ENCODE results near the gene ZNF280B. TPM values are rescaled to one million over a fixed set of nuclear protein-coding genes. Genes with fewer than 3 reads are reported as not detected.

Gene ZNF280B
- polyA plus RNA-seq, 3 donors = 0.04 TPM; not detected in 2

DNA sequence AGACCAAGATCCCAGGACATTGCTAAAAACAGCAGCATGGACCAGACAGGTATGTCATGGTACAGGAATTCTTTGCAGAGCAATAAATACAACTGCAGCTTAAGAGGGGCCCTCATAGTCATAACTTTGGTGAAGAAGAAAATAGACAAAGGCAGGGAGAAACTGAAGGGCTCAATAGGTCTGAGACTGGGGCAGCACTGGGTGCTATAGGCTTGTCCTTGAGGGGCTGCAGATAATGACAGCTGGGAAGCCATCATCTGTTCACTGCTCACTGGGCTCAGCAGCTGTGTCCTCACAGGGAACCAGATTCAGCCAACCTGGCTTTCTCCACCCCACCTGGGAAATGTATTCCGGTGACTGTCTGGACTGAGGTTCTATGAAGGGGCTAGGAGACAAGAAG lies 68.4 kb downstream of the ZNF280B start:
- Histone ChIP-seq H3K9ac (ENCODE audit: insufficient read depth, low read length, poor library complexity, severe bottlenecking) (no peak overlapping the region), H3K36me3 (replicated peaks in 1 of 2; ENCODE audit: control insufficient read depth in 1 of 2, insufficient read depth in 2 of 2, low read length in 2 of 2) (no peaks in the 10 kb centered on the region), H3K9me3 (replicated peaks in 1 of 2; ENCODE audit: control insufficient read depth in 1 of 2, insufficient read depth in 1 of 2, low read length in 2 of 2) (peaks cover 0 to 2% of the 10 kb centered on the region in 2 donors), H3K4me1 (ENCODE audit: control insufficient read depth in 1 of 2, insufficient read depth in 2 of 2, low read length in 2 of 2) (no peaks in the 10 kb centered on the region), H3K4me3 (replicated peaks in 1 of 3; ENCODE audit: low read depth in 2 of 3, low read length in 3 of 3) (no peak overlapping the region), H2AFZ (ENCODE audit: insufficient read depth, low read depth, low read length, poor library complexity, severe bottlenecking) (no peak overlapping the region), H3K27me3 (ENCODE audit: control insufficient read depth in 2 of 2, insufficient read depth in 2 of 2, low read length in 2 of 2) (no peaks in the 10 kb centered on the region), H3K79me2 (ENCODE audit: insufficient read depth, low read length) (no peaks in the 10 kb centered on the region), H4K20me1 (ENCODE audit: insufficient read depth, low read length) (no peaks in the 10 kb centered on the region), H3K4me2 (replicated peaks; ENCODE audit: extremely low read depth, low read length, poor library complexity, severe bottlenecking) (no peak overlapping the region), H3K27ac (ENCODE audit: low read depth in 1 of 2, low read length in 2 of 2) (no peak overlapping the region)
- Mint-ChIP-seq H3K27me3 (ENCODE audit: low read depth in 3 of 3) (peaks cover 4% of the 10 kb centered on the region in 3 donors), H3K36me3 (no peaks in the 10 kb centered on the region), H3K4me3 (no peak overlapping the region), H3K27ac (no peak overlapping the region), H3K4me1 (no peaks in the 10 kb centered on the region), H3K9me3 (peaks cover 3 to 26% (median 14%) of the 10 kb centered on the region in 7 donors)
- no peak for DNase-seq
- WGBS (ENCODE audit: insufficient coverage) = no CpG with 5 or more reads among the region's 1 CpG
- intact Hi-C loops (cut with micrococcal nuclease) = no loop called here
- TF ChIP-seq, protein P1, sequence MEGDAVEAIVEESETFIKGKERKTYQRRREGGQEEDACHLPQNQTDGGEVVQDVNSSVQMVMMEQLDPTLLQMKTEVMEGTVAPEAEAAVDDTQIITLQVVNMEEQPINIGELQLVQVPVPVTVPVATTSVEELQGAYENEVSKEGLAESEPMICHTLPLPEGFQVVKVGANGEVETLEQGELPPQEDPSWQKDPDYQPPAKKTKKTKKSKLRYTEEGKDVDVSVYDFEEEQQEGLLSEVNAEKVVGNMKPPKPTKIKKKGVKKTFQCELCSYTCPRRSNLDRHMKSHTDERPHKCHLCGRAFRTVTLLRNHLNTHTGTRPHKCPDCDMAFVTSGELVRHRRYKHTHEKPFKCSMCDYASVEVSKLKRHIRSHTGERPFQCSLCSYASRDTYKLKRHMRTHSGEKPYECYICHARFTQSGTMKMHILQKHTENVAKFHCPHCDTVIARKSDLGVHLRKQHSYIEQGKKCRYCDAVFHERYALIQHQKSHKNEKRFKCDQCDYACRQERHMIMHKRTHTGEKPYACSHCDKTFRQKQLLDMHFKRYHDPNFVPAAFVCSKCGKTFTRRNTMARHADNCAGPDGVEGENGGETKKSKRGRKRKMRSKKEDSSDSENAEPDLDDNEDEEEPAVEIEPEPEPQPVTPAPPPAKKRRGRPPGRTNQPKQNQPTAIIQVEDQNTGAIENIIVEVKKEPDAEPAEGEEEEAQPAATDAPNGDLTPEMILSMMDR (IDR thresholded peaks at IDR 0.05) = no peak

Other genes with a start within 250 kb of the ZNF280B start
- not detected for gene ZNF280A, start 11.5 kb upstream of the ZNF280B start, polyA plus RNA-seq
- not detected for gene PRAME, start 50.5 kb upstream of the ZNF280B start, polyA plus RNA-seq
- gene GGTLC2, start 135.9 kb upstream of the ZNF280B start, polyA plus RNA-seq = not detected

All from CD14-positive monocyte (primary cell).